K562 (cell line): Measurements from ENCODE around the gene PLEKHA8. TPM values are rescaled to one million over a fixed set of nuclear protein-coding genes. Genes with fewer than 3 reads are reported as not detected.

ENCODE experiments used
- CBFA2T3 ChIP-seq: fragments of 450-650 bp; IDR thresholded peaks from 2 replicates; pipeline ENCODE4 v1.6.1; 2017
- CREM ChIP-seq: IDR thresholded peaks from 2 replicates; pipeline ENCODE4 v1.6.1; 2014; ENCODE audit warnings: antibody characterized with exemption, low read depth
- DPF2 ChIP-seq: fragments of 450-650 bp; IDR thresholded peaks from 2 replicates; pipeline ENCODE4 v1.6.1; 2016
- FOXK2 ChIP-seq, 2 experiments: fragments of 450-650 bp; IDR thresholded peaks in 1 of 2; conservative IDR thresholded peaks in 1 of 2; 2 replicates each; pipeline ENCODE4 v1.6.1; 2016; ENCODE audit warnings: low read depth in 2 of 2, mild to moderate bottlenecking in 1 of 2
- GATA2 ChIP-seq: sonication (generic); formaldehyde crosslinking; IDR thresholded peaks from 2 replicates; pipeline ENCODE4 v1.4.0; 2020; ENCODE audit warnings: mild to moderate bottlenecking, missing genetic modification reagents
- HDAC1 ChIP-seq, 2 experiments: fragments of 450-650 bp; IDR thresholded peaks; 2 replicates each; pipeline ENCODE4 v1.6.1; 2016 to 2017; ENCODE audit warnings: inconsistent platforms in 1 of 2, mild to moderate bottlenecking in 1 of 2, moderate library complexity in 1 of 2
- MAFK ChIP-seq: IDR thresholded peaks from 2 replicates; pipeline ENCODE4 v1.6.1; 2011; ENCODE audit warnings: low read length, improper control_type of control experiment
- MECOM ChIP-seq: fragments of 250-450 bp; sonication (Bioruptor Pico); IDR thresholded peaks from 2 replicates; pipeline ENCODE4 v1.8.0; 2022; ENCODE audit warnings: inconsistent platforms
- MEIS2 ChIP-seq: fragments of 450-650 bp; IDR thresholded peaks from 2 replicates; pipeline ENCODE4 v1.6.1; 2014; ENCODE audit warnings: mild to moderate bottlenecking; ENCODE audit not compliant: partially characterized antibody
- MTA2 ChIP-seq: fragments of 450-650 bp; IDR thresholded peaks from 2 replicates; pipeline ENCODE4 v1.6.1; 2016; ENCODE audit warnings: low read depth
- NRF1 ChIP-seq, 2 experiments: fragments of 450-650 bp; IDR thresholded peaks in 1 of 2; conservative IDR thresholded peaks in 1 of 2; 2 replicates each; pipeline ENCODE4 v1.6.1; 2014; ENCODE audit warnings: mild to moderate bottlenecking in 2 of 2
- POLR2G ChIP-seq: fragments of 200-400 bp; formaldehyde crosslinking; IDR thresholded peaks from 2 replicates; pipeline ENCODE4 v1.6.1; 2017; ENCODE audit warnings: low read depth, mild to moderate bottlenecking, antibody characterized with exemption, low read length, moderate library complexity
- SMARCA4 ChIP-seq: fragments of 450-650 bp; IDR thresholded peaks from 2 replicates; pipeline ENCODE4 v1.6.1; 2016
- TRIM28 ChIP-seq: fragments of 450-650 bp; IDR thresholded peaks from 2 replicates; pipeline ENCODE4 v1.6.1; 2017
- ZNF354B ChIP-seq: fragments of 250-450 bp; sonication (Bioruptor Pico); IDR thresholded peaks from 2 replicates; pipeline ENCODE4 v1.4.0; 2020
- polyA plus RNA-seq, 8 experiments: library from polyadenylated mRNA; depleted of rRNA in 4 of 8; stranded (reverse) in 5 of 8; unstranded in 3 of 8; fragments of >200 nt; fragmentation: Nextera tagmentation in 2 of 8; fragmentation: Illumina TruSeq in 1 of 8; extraction: Ambion mirVana in 2 of 8; extraction: Trizol in 1 of 8; gene quantifications; 2 replicates each; pipeline versions ENCODE4 v1.2.1 to v1.2.3, GENCODE V29; 2011 to 2014; ENCODE audit warnings: inconsistent platforms in 1 of 8, missing spikeins in 1 of 8
- total RNA-seq, 7 experiments: library from RNA; depleted of rRNA in 6 of 7; stranded (reverse); fragments of >200 nt in 6 of 7; fragmentation: Illumina TruSeq in 2 of 7; extraction: Trizol in 2 of 7; gene quantifications; 2 replicates each; pipeline versions ENCODE4 v1.2.1 to v1.2.3, GENCODE V29; 2011 to 2021; ENCODE audit warnings: low replicate concordance in 1 of 7
- TF ChIP-seq, protein P1 (sequence below): fragments of 450-650 bp; IDR thresholded peaks from 2 replicates; pipeline ENCODE4 v1.6.1; 2016; ENCODE audit warnings: low read depth
- TF ChIP-seq, protein P2 (sequence below), 2 experiments: fragments of 200-800 bp in 1 of 2; sonication (Bioruptor generic) in 1 of 2; sonication (generic) in 1 of 2; formaldehyde crosslinking in 1 of 2; IDR thresholded peaks in 1 of 2; conservative IDR thresholded peaks in 1 of 2; 2 replicates each; pipeline versions ENCODE4 v1.5.0 to v1.6.1; 2016 to 2020; ENCODE audit warnings: missing compliant biosample characterization in 1 of 2, missing genetic modification characterization in 1 of 2, missing genetic modification reagents in 1 of 2

Gene PLEKHA8
- total and polyA plus RNA-seq, 9 of the 15 experiments (the other 6 are each of a cell fraction or from before 2014, with no cell fraction given), result 3.2 to 16.3 (median 11.8) TPM

DNA sequence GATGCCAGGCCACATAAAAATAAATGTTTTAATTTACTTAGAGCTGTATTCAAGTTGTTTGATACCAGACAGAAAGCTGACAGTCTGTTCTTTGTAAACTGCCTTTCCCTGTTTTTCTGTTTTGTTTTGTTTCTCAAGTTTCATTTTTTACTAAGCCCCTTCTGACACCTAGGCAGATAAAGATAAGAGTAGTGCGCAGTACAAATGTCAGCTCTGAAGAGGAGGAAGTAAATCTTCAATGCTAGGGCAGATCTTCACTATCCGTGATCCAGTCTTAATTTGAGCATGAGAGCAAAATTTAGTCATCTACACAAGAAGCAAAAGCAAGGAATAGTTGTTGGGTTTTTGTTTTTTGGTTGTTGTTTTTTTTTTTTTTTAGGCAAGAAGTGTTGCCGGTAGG is 133.9 kb downstream of the PLEKHA8 start (continued):
- TF ChIP-seq, protein P1, sequence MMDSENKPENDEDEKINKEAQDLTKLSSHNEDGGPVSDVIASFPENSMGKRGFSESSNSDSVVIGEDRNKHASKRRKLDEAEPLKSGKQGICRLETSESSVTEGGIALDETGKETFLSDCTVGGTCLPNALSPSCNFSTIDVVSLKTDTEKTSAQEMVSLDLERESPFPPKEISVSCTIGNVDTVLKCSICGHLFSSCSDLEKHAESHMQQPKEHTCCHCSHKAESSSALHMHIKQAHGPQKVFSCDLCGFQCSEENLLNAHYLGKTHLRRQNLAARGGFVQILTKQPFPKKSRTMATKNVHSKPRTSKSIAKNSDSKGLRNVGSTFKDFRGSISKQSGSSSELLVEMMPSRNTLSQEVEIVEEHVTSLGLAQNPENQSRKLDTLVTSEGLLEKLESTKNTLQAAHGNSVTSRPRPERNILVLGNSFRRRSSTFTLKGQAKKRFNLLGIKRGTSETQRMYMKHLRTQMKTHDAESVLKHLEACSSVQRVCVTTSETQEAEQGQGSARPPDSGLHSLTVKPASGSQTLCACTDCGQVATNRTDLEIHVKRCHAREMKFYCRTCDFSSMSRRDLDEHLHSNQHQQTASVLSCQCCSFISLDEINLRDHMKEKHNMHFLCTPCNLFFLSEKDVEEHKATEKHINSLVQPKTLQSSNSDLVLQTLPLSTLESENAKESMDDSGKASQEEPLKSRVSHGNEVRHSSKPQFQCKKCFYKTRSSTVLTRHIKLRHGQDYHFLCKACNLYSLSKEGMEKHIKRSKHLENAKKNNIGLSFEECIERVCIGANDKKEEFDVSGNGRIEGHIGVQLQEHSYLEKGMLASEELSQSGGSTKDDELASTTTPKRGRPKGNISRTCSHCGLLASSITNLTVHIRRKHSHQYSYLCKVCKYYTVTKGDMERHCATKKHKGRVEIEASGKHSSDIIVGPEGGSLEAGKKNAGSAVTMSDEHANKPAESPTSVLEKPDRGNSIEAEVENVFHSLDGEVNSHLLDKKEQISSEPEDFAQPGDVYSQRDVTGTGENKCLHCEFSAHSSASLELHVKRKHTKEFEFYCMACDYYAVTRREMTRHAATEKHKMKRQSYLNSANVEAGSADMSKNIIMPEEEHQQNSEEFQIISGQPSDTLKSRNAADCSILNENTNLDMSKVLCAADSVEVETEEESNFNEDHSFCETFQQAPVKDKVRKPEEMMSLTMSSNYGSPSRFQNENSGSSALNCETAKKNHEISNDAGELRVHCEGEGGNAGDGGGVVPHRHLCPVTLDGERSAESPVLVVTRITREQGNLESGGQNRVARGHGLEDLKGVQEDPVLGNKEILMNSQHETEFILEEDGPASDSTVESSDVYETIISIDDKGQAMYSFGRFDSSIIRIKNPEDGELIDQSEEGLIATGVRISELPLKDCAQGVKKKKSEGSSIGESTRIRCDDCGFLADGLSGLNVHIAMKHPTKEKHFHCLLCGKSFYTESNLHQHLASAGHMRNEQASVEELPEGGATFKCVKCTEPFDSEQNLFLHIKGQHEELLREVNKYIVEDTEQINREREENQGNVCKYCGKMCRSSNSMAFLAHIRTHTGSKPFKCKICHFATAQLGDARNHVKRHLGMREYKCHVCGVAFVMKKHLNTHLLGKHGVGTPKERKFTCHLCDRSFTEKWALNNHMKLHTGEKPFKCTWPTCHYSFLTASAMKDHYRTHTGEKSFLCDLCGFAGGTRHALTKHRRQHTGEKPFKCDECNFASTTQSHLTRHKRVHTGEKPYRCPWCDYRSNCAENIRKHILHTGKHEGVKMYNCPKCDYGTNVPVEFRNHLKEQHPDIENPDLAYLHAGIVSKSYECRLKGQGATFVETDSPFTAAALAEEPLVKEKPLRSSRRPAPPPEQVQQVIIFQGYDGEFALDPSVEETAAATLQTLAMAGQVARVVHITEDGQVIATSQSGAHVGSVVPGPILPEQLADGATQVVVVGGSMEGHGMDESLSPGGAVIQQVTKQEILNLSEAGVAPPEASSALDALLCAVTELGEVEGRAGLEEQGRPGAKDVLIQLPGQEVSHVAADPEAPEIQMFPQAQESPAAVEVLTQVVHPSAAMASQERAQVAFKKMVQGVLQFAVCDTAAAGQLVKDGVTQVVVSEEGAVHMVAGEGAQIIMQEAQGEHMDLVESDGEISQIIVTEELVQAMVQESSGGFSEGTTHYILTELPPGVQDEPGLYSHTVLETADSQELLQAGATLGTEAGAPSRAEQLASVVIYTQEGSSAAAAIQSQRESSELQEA, result no peak
- TF ChIP-seq, protein P2, sequence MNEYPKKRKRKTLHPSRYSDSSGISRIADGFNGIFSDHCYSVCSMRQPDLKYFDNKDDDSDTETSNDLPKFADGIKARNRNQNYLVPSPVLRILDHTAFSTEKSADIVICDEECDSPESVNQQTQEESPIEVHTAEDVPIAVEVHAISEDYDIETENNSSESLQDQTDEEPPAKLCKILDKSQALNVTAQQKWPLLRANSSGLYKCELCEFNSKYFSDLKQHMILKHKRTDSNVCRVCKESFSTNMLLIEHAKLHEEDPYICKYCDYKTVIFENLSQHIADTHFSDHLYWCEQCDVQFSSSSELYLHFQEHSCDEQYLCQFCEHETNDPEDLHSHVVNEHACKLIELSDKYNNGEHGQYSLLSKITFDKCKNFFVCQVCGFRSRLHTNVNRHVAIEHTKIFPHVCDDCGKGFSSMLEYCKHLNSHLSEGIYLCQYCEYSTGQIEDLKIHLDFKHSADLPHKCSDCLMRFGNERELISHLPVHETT (CRISPR knock-in tag; conservative IDR thresholded peaks at IDR 0.05 in 1 of 2, IDR thresholded peaks at IDR 0.05 in 1 of 2), result peak in 1 of 2 experiments; percentile 54; a peak in 1 of 4 replicates
- TF ChIP-seq SMARCA4 (peak; percentile 72), NRF1 (conservative IDR thresholded peaks at IDR 0.05 in 1 of 2, IDR thresholded peaks at IDR 0.05 in 1 of 2) (peak; percentile 49 to 60), POLR2G (no peak), MAFK (no peak), DPF2 (peak; percentile 81), MECOM (CRISPR knock-in tag) (no peak), FOXK2 (conservative IDR thresholded peaks at IDR 0.05 in 1 of 2, IDR thresholded peaks at IDR 0.05 in 1 of 2; ENCODE audit: low read depth in 2 of 2) (peak; percentile 23 to 53; a peak in 2 of 4 replicates), ZNF354B (CRISPR knock-in tag) (no peak), TRIM28 (peak; percentile 38; the same call in 1 of the 2 replicates), CREM (0 out of 2 replicates have a peak, but pooled peaks have one; percentile 15), MEIS2 (peak; percentile 91), CBFA2T3 (peak; percentile 30; the same call in 1 of the 2 replicates), HDAC1 (IDR thresholded peaks at IDR 0.05) (peak in 1 of 2 experiments; percentile 40; a peak in 1 of 4 replicates), MTA2 (0 out of 2 replicates have a peak, but pooled peaks have one; percentile 29), GATA2 (CRISPR knock-in tag) (0 out of 2 replicates have a peak, but pooled peaks have one; percentile 27)
